BLaER1 (cell line): ENCODE results near the gene ZPR1.
"Not testable (repeated sequence)": the region's sequence is repeated elsewhere in the genome, so short reads cannot be mapped to it uniquely, and the experiment has no call there.

Source experiments
- H3K27ac ChIP-seq: shearing (Covaris generic); formaldehyde crosslinking; 2 replicates; pipeline ENCODE4 v1.8.1; 2022
- H3K27me3 ChIP-seq: shearing (Covaris generic); formaldehyde crosslinking; 2 replicates; pipeline ENCODE4 v1.8.1; 2022
- H3K36me3 ChIP-seq: shearing (Covaris generic); formaldehyde crosslinking; 2 replicates; pipeline ENCODE4 v1.8.1; 2022
- H3K4me1 ChIP-seq: shearing (Covaris generic); formaldehyde crosslinking; 2 replicates; pipeline ENCODE4 v1.8.1; 2022
- H3K4me2 ChIP-seq: shearing (Covaris generic); formaldehyde crosslinking; 2 replicates; pipeline ENCODE4 v1.8.1; 2022
- H3K4me3 ChIP-seq: shearing (Covaris generic); formaldehyde crosslinking; 2 replicates; pipeline ENCODE4 v1.8.1; 2022
- H3K9ac ChIP-seq: shearing (Covaris generic); formaldehyde crosslinking; 2 replicates; pipeline ENCODE4 v1.8.1; 2022
- H3K9me3 ChIP-seq: shearing (Covaris generic); formaldehyde crosslinking; 2 replicates; pipeline ENCODE4 v1.8.1; 2022
- H4K20me1 ChIP-seq: shearing (Covaris generic); formaldehyde crosslinking; 2 replicates; pipeline ENCODE4 v1.8.1; 2022
- Cebpa-rat ChIP-seq: shearing (Covaris generic); IDR thresholded peaks from 2 replicates; pipeline ENCODE4 v1.8.1; 2022

The ZPR1 gene

GRCh38 chr11:116808262-116809175 lies 20.7 kb upstream of the ZPR1 start:
- H3K9me3 ChIP-seq, result no peaks in the 10 kb centered on the region
- H3K36me3 ChIP-seq, result no peaks in the 10 kb centered on the region
- no peak overlapping the region for H3K4me2 ChIP-seq
- TF ChIP-seq Cebpa-rat, result no peak
- H3K27me3 ChIP-seq, result no peaks in the 10 kb centered on the region
- H3K27ac ChIP-seq, result no peak overlapping the region
- no peak overlapping the region for H3K9ac ChIP-seq
- no peak overlapping the region for H3K4me3 ChIP-seq
- H4K20me1 ChIP-seq, result no peaks in the 10 kb centered on the region
- no peaks in the 10 kb centered on the region for H3K4me1 ChIP-seq

GRCh38 chr11:116807601-116808261 lies 19.9 kb upstream of the ZPR1 start:
- H3K4me2 ChIP-seq, result no peak overlapping the region
- no peaks in the 10 kb centered on the region for H3K36me3 ChIP-seq
- no peaks in the 10 kb centered on the region for H3K27me3 ChIP-seq
- no peak overlapping the region for H3K4me3 ChIP-seq
- H3K9ac ChIP-seq, result no peak overlapping the region
- H3K27ac ChIP-seq, result no peak overlapping the region
- no peak for TF ChIP-seq Cebpa-rat
- H4K20me1 ChIP-seq, result no peaks in the 10 kb centered on the region
- H3K9me3 ChIP-seq, result no peaks in the 10 kb centered on the region
- no peaks in the 10 kb centered on the region for H3K4me1 ChIP-seq

GRCh38 chr11:116804001-116804400 lies 16.2 kb upstream of the ZPR1 start:
- Histone ChIP-seq H3K27ac (no peak overlapping the region), H3K4me1 (no peaks in the 10 kb centered on the region), H3K4me2 (no peak overlapping the region), H3K4me3 (no peak overlapping the region), H4K20me1 (no peaks in the 10 kb centered on the region), H3K9ac (no peak overlapping the region), H3K9me3 (no peaks in the 10 kb centered on the region), H3K27me3 (no peaks in the 10 kb centered on the region), H3K36me3 (no peaks in the 10 kb centered on the region)
- no peak for TF ChIP-seq Cebpa-rat

GRCh38 chr11:116801662-116802061 lies 13.8 kb upstream of the ZPR1 start:
- H3K27ac ChIP-seq, H3K4me3 ChIP-seq, H3K27me3 ChIP-seq, H3K4me1 ChIP-seq, H3K4me2 ChIP-seq, H3K9ac ChIP-seq, H3K9me3 ChIP-seq, H3K36me3 ChIP-seq, H4K20me1 ChIP-seq: not testable (repeated sequence)

- no peak for TF ChIP-seq Cebpa-rat
- H3K27me3 ChIP-seq, result no peaks in the 10 kb centered on the region
- no peak overlapping the region for H3K27ac ChIP-seq
These were observed 12.8 kb upstream of the ZPR1 start for GRCh38 chr11:116800610-116801009.

GRCh38 chr11:116798368-116798767 lies 10.5 kb upstream of the ZPR1 start:
- H3K4me3 ChIP-seq, result no peak overlapping the region

More at GRCh38 chr11:116800610-116801009, 12.8 kb upstream of the ZPR1 start:
- Histone ChIP-seq H3K4me3 (no peak overlapping the region), H3K9me3 (no peaks in the 10 kb centered on the region), H3K4me2 (no peak overlapping the region), H4K20me1 (no peaks in the 10 kb centered on the region), H3K36me3 (no peaks in the 10 kb centered on the region), H3K9ac (no peak overlapping the region), H3K4me1 (no peaks in the 10 kb centered on the region)

GRCh38 chr11:116797816-116798215 lies 10.0 kb upstream of the ZPR1 start:
- H3K36me3 ChIP-seq, result no peaks in the 10 kb centered on the region
- no peak for TF ChIP-seq Cebpa-rat
- H3K9ac ChIP-seq, result no peak overlapping the region
- no peak overlapping the region for H3K4me3 ChIP-seq
- no peaks in the 10 kb centered on the region for H3K27me3 ChIP-seq
- H3K4me1 ChIP-seq, result no peaks in the 10 kb centered on the region
- no peak overlapping the region for H3K4me2 ChIP-seq
- H3K9me3 ChIP-seq, result no peaks in the 10 kb centered on the region
- no peaks in the 10 kb centered on the region for H4K20me1 ChIP-seq
- H3K27ac ChIP-seq, result no peak overlapping the region

More at GRCh38 chr11:116798368-116798767, 10.5 kb upstream of the ZPR1 start:
- no peaks in the 10 kb centered on the region for H3K27me3 ChIP-seq
- TF ChIP-seq Cebpa-rat, result no peak
- H3K9me3 ChIP-seq, result no peaks in the 10 kb centered on the region
- H3K27ac ChIP-seq, result no peak overlapping the region
- no peaks in the 10 kb centered on the region for H3K4me1 ChIP-seq
- no peak overlapping the region for H3K9ac ChIP-seq
- no peaks in the 10 kb centered on the region for H4K20me1 ChIP-seq
- H3K36me3 ChIP-seq, result no peaks in the 10 kb centered on the region
- no peak overlapping the region for H3K4me2 ChIP-seq

- Histone ChIP-seq H3K27me3 (no peaks in the 10 kb centered on the region), H3K9me3 (no peaks in the 10 kb centered on the region), H3K4me1 (no peaks in the 10 kb centered on the region), H3K4me3 (no peak overlapping the region), H3K4me2 (no peak overlapping the region), H3K9ac (no peak overlapping the region), H3K27ac (no peak overlapping the region), H4K20me1 (no peaks in the 10 kb centered on the region), H3K36me3 (no peaks in the 10 kb centered on the region)
- no peak for TF ChIP-seq Cebpa-rat
These were observed 8.7 kb upstream of the ZPR1 start for GRCh38 chr11:116796548-116796947.

GRCh38 chr11:116794851-116795250 lies 7.0 kb upstream of the ZPR1 start:
- H3K4me1 ChIP-seq, result no peaks in the 10 kb centered on the region
- no peak for TF ChIP-seq Cebpa-rat
- no peak overlapping the region for H3K9ac ChIP-seq

GRCh38 chr11:116793772-116794097 lies 5.9 kb upstream of the ZPR1 start:
- H3K9me3 ChIP-seq, result no peaks in the 10 kb centered on the region
- TF ChIP-seq Cebpa-rat, result no peak
- no peaks in the 10 kb centered on the region for H3K27me3 ChIP-seq
- H3K27ac ChIP-seq, result no peak overlapping the region
- H3K4me2 ChIP-seq, result no peak overlapping the region
- no peaks in the 10 kb centered on the region for H4K20me1 ChIP-seq
- H3K36me3 ChIP-seq, result no peaks in the 10 kb centered on the region
- no peak overlapping the region for H3K9ac ChIP-seq
- no peak overlapping the region for H3K4me3 ChIP-seq
- H3K4me1 ChIP-seq, result peaks cover 4% of the 10 kb centered on the region

More at GRCh38 chr11:116794851-116795250, 7.0 kb upstream of the ZPR1 start:
- H3K27me3 ChIP-seq, result no peaks in the 10 kb centered on the region
- no peak overlapping the region for H3K4me2 ChIP-seq
- H3K36me3 ChIP-seq, result no peaks in the 10 kb centered on the region
- H4K20me1 ChIP-seq, result no peaks in the 10 kb centered on the region
- no peaks in the 10 kb centered on the region for H3K9me3 ChIP-seq
- H3K4me3 ChIP-seq, result no peak overlapping the region
- H3K27ac ChIP-seq, result no peak overlapping the region
